Keratinocyte (primary cell): ENCODE results near the gene ZNF446.

ENCODE experiments used
- CTCF ChIP-seq, 3 experiments: IDR thresholded peaks in 1 of 3; conservative IDR thresholded peaks in 1 of 3; optimal IDR thresholded peaks in 1 of 3; 2 replicates in 2 of 3; 3 replicates in 1 of 3; pipeline versions ENCODE3 to v1.5.1; 2011; ENCODE audit warnings: low read length in 3 of 3, mild to moderate bottlenecking in 3 of 3, moderate library complexity in 2 of 3, control low read depth in 1 of 3, inconsistent platforms in 1 of 3; ENCODE audit not compliant: insufficient read depth in 2 of 3; ENCODE audit errors: extremely low read depth in 1 of 3
- EZH2 ChIP-seq: IDR thresholded peaks from one replicate; pipeline ENCODE4 v1.6.1; 2012; ENCODE audit warnings: inconsistent platforms, mild to moderate bottlenecking, low read length, moderate library complexity

DNA sequence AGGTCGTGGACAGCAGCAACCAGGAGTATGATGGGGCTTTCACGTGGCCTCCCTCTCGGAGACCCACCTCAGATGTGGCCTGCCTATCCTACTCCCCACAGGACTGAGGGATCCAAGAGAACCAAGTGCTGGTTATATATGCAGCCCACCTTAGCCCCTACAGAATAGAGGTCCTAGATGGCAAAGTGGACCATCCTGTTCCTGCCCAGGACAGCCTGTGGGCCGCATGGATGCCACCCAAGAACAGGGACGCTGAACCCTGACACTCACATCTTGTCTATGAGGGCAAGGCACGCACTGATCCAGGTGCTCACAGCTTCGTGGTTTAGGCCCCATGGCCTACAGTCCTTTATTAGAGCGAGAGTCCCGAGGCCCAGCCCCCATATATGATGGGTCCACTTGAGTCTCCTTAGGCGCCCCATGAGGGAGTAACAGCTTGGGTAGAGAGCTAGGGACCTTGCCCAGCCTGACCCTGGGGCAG lies 37.1 kb downstream of the ZNF446 start:
- no peak for TF ChIP-seq EZH2
- TF ChIP-seq CTCF (optimal IDR thresholded peaks at IDR 0.05 in 1 of 3, IDR thresholded peaks at IDR 0.05 in 1 of 3, conservative IDR thresholded peaks at IDR 0.05 in 1 of 3; ENCODE audit: extremely low read depth in 1 of 3, insufficient read depth in 2 of 3, low read length in 3 of 3): no peak
